WTC11 (cell line): ENCODE measurements around the gene RPL18A.

Experiments used
- CTCF ChIP-seq: fragments of 200-600 bp; IDR thresholded peaks from 2 replicates; pipeline ENCODE4 v1.8.0; 2022; ENCODE audit warnings: antibody characterized with exemption
- ESRRA ChIP-seq: sonication (generic); formaldehyde crosslinking; IDR thresholded peaks from 2 replicates; pipeline ENCODE4 v1.8.1; 2022; ENCODE audit warnings: mild to moderate bottlenecking, missing genetic modification reagents, borderline replicate concordance
- GRHL2 ChIP-seq: fragments of 250-450 bp; sonication (Bioruptor Pico); IDR thresholded peaks from 2 replicates; pipeline ENCODE4 v1.8.0; 2022; ENCODE audit warnings: mild to moderate bottlenecking, moderate library complexity; ENCODE audit not compliant: insufficient replicate concordance, severe bottlenecking
- NR1H2 ChIP-seq: sonication (generic); formaldehyde crosslinking; IDR thresholded peaks from 2 replicates; pipeline ENCODE4 v1.9.0; 2021; ENCODE audit warnings: mild to moderate bottlenecking, moderate library complexity, missing genetic modification reagents

DNA sequence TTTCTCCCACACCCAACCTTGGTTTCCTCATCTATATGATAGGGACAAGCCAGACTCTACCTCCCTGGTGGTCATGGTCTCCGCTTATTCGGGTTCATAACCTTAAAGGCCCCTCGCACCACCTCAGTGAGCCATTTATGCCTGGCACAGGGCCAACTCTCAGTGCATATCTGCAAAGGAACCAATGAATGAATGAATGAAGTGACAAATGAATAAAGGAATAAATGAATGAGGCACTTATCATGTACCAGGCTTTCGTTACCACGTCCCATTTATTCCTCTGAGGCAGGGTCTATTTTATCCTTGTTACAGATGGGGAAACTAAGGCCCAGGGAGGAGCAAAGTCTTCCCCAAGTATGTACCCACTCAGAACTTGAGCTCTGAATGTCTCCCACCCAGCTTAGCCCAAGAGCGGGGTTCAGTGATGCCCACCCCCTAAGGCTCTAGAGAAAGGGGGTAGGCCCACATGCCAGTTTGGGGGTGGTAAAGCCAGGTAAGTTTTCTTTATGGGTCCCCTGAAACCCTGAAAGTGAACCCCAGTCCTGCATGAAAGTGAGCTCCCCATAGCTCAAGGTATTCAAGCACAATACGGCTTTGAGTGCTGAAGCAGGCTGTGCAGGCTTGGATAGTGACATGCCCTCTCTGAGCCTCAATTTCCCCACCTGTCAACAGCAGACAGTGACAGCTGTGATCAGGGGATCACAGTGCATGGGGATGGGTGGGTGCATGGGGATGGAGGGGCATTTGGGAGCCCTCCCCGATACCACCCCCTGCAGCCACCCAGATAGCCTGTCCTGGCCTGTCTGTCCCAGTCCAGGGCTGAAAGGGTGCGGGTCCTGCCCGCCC, 11.5 kb downstream of the RPL18A start:
- TF ChIP-seq GRHL2 (CRISPR knock-in tag) (no peak), CTCF (no peak), ESRRA (CRISPR knock-in tag) (no peak), NR1H2 (no peak)
